ENCODE measurements around the gene ATP5PO. TPM values are rescaled to one million over a fixed set of nuclear protein-coding genes. Genes with fewer than 3 reads are reported as not detected.

Gene ATP5PO
- total RNA-seq, 1 donor = 114 TPM

- TF ChIP-seq, protein P1, sequence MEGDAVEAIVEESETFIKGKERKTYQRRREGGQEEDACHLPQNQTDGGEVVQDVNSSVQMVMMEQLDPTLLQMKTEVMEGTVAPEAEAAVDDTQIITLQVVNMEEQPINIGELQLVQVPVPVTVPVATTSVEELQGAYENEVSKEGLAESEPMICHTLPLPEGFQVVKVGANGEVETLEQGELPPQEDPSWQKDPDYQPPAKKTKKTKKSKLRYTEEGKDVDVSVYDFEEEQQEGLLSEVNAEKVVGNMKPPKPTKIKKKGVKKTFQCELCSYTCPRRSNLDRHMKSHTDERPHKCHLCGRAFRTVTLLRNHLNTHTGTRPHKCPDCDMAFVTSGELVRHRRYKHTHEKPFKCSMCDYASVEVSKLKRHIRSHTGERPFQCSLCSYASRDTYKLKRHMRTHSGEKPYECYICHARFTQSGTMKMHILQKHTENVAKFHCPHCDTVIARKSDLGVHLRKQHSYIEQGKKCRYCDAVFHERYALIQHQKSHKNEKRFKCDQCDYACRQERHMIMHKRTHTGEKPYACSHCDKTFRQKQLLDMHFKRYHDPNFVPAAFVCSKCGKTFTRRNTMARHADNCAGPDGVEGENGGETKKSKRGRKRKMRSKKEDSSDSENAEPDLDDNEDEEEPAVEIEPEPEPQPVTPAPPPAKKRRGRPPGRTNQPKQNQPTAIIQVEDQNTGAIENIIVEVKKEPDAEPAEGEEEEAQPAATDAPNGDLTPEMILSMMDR (IDR thresholded peaks at IDR 0.05; ENCODE audit: insufficient read depth, low read depth, low read length) = no peak
- H3K4me3 ChIP-seq (ENCODE audit: low read depth, low read length) = no peak overlapping the region
- DNase-seq (ENCODE audit: low read depth) = no peak
Measured at GRCh38 chr21:33858667-33859372, 56.8 kb downstream of the ATP5PO start.

- TF ChIP-seq, protein P1 (IDR thresholded peaks at IDR 0.05; ENCODE audit: insufficient read depth, low read depth, low read length) = no peak
- H3K4me3 ChIP-seq (ENCODE audit: low read depth, low read length) = no peak overlapping the region
- no peak for DNase-seq (ENCODE audit: low read depth)
Measured at GRCh38 chr21:33857846-33858666, 57.5 kb downstream of the ATP5PO start.

GRCh38 chr21:33856893-33857527 lies 58.6 kb downstream of the ATP5PO start:
- DNase-seq (ENCODE audit: low read depth) = no peak
- TF ChIP-seq, protein P1 (IDR thresholded peaks at IDR 0.05; ENCODE audit: insufficient read depth, low read depth, low read length) = no peak
- no peak overlapping the region for H3K4me3 ChIP-seq (ENCODE audit: low read depth, low read length)

DNA sequence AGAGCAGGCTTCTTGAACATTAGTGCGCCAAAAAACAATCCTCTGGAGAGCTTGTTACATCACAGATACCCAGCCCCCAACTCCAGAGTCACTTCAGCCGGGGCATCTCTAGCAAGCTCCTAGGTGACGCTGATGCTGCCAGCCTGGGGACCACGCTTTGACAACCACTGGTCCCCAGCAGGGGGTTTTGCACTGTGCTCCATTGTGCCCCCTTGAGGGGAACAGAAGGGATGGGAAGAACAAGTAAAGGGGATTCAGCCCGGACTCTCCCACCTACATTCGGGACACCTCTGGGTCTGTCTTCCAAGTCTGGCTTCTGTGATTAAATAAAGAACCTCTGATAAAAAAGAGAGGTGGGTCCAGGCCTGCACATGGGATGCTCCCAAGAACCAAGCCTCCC lies 60.4 kb downstream of the ATP5PO start:
- no peak overlapping the region for H3K4me3 ChIP-seq (ENCODE audit: low read depth, low read length)
- TF ChIP-seq, protein P1 (IDR thresholded peaks at IDR 0.05; ENCODE audit: insufficient read depth, low read depth, low read length) = peak; percentile 11
- no peak for DNase-seq (ENCODE audit: low read depth)

- TF ChIP-seq, protein P1 (IDR thresholded peaks at IDR 0.05; ENCODE audit: insufficient read depth, low read depth, low read length) = no peak
- DNase-seq (ENCODE audit: low read depth) = no peak
- no peak overlapping the region for H3K4me3 ChIP-seq (ENCODE audit: low read depth, low read length)
Measured at GRCh38 chr21:33854604-33855003, 61.0 kb downstream of the ATP5PO start.

Other genes with a start within 250 kb of the ATP5PO start
- gene MRPS6, start 157.8 kb upstream of the ATP5PO start, total RNA-seq = 31.2 and 51.4 TPM in 2 replicates
- gene SLC5A3, start 157.8 kb upstream of the ATP5PO start, total RNA-seq = 31.6 and 142 TPM in 2 replicates